GM18870 (cell line): ENCODE data around the gene DNAAF5.

Experiments used
- ATAC-seq: cut with Tn5 transposase; IDR thresholded peaks from one replicate; pipeline ENCODE4 v1.9.1; 2021; ENCODE audit warnings: moderate library complexity; ENCODE audit not compliant: unreplicated experiment

DNAAF5 gene

DNA sequence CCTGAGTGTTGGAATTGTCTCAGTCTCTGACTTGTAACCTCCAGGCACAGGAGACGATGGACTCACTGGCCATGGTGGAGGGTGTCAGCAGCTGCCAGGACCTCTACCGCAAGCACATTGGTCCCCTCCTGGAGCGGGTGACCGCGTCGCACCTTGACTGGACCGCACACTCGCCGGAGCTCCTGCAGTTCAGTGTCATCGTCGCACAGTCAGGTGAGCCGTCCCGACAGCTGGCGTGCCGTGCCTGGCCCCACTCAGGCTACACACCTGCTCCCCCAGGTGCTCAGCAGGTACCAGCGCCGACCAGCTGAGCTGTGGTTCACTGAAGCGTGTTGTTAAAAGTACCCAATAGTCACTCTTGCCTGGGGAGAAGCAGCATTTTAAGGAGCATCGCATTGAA, 37.3 kb downstream of the DNAAF5 start:
- no peak for ATAC-seq

DNA sequence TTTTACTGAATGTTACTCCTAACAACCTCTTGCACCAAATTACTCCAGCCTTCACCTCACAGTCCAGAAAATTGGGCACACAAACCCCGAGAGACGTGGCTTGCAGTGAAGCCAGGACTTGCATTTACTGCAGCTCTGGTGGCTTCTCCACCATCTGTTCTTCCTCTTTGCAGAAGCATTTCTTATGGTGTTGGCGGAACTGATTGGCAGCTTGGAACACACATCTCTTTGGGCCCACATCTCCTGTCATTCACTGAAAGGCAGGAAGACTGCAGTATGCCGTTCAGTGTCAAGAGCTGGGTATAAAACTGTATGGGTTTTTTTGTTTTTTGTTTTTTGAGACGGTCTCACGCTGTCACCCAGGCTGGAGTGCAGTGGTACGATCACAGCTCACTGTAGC, 38.9 kb downstream of the DNAAF5 start:
- no peak for ATAC-seq

DNA sequence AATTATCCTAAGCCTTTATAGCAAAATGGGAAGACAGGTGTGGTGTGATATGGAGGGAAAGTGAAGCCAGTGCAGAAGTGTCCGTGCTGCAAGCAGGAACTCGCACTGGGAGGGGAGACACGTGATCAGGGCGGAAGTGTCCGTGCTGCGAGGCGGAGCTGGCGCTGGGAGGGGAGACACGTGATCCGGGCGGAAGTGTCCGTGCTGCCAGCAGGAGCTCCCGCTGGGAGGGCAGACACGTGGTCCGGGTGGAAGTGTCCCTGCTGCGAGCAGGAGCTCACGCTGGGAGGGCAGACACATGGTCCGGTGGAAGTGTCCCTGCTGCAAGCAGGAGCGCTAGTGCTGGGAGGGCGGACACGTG, 41.1 kb downstream of the DNAAF5 start:
- no peak for ATAC-seq

DNA sequence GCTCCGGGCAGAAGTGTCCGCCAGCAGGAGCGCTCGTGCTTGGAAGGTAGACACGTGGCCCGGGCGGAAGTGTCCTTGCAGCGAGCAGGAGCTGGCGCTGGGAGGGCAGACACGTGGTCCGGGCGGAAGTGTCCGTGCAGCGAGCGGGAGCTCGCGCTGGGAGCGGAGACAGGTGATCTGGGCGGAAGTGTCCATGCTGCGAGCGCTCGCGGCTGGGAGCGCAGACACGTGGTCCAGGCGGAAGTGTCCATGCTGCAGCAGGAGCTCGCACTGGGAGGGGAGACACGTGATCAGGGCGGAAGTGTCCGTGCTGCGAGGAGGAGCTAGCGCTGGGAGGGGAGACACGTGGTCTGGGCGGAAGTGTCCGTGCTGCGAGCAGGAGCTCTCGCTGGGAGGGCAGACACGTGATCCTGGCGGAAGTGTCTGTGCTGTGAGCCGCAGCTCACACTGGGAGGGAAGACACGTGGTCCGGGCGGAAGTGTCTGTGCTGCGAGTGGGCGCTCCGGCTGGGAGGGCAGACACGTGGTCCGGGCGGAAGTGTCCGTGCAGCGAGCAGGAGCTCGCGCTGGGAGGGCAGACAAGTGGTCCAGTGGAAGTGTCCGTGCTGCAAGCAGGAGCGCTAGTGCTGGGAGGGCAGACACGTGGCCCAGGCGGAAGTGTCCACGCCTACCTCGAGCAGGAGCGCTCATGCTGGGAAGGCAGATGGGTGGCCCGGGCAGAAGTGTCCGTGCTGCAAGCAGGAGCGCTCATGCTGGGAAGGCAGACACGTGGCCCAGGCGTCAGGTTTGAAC, 41.6 kb downstream of the DNAAF5 start:
- no peak for ATAC-seq

DNA sequence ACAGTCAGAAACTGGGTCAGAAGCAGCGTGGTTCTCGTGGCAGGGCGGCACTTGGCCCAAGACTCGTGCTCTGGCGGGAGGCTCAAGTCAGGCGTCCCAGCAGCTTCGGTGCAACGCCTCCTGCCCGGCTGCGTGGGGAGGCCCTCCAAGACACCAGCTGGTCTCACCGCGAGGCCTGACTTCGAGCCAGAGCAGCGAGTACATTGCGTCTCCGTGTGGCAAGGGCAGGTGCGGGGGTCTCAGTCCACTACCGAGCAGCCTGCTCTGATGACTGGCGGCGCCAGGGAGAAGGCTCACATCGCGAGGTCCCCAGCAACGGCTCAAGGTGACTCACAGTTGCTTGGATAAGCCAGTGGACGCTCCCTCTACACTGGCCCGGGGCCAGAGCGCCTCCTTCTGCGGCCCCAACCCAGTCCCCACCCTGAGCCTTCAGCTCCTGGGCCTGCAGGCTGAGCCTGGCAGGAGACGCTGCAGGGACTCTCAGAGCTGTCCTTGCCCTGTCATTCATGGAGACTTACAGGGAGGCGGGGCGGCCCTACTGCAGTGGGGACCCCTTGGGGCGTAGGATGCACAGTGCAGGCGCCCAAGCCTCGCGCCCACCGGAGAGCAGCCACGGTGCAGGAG, 42.5 kb downstream of the DNAAF5 start:
- no peak for ATAC-seq

DNA sequence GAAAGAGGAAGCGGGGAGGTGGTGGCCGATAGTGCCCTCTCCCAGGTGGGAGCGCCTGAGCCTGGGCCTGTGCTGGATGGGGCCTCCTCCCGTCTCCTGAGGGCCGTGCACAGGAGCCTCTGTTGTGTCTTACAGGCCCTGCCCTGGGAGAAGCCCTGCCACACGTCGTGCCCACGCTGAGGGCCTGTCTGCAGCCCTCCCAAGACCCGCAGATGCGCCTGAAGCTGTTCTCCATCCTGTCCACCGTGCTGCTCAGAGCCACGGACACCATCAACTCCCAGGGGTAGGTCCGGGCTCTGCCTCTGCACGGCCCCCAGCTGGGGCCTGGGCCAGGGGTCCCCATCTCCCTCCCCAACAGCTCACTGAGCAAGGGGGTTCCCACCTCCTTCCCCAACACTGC, 43.8 kb downstream of the DNAAF5 start:
- no peak for ATAC-seq

DNA sequence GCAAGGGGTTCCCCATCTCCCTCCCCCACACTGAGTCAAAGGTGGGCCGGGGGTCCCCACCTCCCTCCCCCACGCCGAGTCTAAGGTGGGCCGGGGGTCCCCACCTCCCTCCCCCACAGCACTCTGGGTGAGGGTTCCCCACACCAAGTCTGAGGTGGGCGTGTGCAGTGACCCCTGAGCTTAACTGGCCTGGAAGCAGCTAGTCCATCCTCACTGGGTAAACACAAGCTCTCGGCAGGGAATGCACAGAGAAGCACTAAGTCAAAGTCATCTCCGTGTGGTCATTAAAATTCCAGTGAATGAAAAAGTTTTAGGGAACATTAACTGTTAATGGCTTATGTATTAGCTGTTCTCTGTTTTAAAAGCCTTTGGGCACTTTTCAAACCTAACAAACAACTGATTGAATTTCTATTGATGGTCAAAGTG, 44.3 kb downstream of the DNAAF5 start:
- no peak for ATAC-seq

DNA sequence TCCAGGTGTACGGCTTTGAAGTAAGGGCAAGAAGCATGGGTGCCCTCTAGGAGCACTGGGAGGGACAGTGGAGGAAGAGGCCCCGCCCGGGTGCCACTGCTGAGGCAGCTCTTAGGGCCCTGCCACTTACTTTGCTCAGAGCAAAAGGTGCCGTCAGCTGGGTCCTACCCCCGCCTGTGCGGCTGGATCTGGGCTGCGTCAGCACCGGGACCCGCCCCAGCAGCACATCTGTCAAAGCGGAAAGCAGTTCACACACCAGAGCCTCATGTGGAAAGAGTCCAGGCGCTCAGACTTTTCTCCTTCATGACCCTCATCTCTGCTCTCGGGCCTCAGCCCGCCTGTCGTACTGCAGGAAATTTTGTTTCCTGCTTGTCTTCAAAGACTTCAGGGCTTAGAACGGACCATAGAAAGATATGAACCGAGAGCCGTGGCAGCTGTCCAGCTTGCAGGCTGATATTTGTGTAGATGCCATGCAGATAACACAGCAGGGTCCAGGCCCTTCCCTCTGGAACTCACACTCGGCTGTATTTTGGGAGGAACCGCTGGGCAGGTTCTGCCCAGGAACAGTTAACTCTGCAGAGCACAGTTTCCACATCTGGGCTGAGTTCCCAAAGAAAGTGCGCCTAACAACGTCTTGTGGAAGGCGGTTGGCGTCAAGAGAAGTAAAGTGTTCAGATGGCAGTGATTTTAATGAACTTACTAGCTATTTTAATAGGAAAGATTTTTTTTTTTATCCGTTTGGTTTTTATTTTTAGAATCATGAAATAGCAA, 44.9 kb downstream of the DNAAF5 start:
- ATAC-seq = no peak

DNA sequence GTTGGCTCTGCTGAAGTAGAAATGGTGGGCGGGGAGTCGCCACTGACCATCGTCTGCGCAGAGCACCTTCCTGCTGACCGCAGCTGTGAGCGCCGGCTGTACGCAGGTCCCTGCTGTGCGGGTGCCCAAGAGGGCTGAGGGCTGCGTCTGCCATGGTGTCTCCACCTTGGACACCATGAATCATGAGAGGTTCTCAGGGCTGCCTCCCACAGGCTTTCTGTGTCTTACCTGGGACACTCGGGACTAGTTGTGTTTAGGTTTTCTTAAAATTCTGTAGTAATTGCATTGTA, 45.5 kb downstream of the DNAAF5 start:
- ATAC-seq = no peak

DNA sequence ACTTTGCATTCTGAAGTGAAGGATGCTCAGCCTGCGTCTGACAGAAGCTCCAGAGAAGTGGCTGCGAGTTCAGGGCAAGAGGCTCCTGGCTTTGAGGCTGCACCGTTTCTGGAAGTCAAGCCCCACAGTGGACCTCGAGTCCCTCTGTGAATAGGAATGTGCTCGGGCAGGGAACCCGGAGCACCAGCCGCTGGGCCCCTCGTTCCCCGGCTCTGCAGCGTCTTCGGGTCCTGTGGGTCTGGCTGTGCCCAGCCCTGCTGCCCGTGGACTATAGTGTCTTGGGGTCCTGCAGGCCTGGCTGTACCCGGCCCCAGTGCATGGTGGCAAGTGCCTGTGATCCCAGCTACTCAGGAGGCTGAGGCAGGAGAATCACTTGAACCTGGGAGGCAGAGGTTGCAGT, 45.9 kb downstream of the DNAAF5 start:
- ATAC-seq = no peak

DNA sequence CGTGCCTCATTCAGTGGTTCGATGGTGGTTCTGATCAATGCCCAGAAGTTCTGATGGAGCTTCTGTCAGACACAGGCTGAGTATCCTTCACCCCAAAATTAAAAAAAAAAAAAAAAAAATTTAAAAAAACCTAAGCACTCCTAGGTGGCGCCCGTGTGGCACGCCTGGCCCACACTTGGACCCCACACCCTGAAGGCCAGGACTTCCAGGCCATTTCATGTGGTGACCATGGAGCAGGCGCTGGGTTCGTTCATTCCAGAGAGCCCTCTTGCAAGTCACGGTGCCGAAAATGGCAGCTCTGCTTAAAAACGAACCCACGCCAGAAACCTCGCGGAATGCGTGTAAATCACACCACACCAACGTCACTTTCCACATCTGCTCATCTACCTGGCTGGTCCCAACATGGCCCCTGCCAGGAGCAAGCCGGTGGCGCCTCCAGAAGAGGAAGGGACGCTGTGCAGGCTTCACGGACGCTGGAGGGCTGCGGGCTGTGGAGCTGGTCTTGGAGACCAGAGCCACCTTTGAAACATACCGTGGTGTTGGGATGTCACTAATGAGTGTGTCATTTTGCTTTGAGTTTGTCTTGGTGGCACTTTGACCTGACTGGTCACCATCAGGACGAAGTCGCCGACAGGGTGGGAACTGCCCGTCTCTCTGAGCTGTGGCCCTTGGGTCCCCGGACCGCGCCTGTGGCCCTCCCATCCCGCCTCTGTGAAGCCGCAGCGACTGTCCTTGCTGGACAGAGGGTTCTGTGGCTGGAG, 46.5 kb downstream of the DNAAF5 start:
- ATAC-seq = no peak

DNA sequence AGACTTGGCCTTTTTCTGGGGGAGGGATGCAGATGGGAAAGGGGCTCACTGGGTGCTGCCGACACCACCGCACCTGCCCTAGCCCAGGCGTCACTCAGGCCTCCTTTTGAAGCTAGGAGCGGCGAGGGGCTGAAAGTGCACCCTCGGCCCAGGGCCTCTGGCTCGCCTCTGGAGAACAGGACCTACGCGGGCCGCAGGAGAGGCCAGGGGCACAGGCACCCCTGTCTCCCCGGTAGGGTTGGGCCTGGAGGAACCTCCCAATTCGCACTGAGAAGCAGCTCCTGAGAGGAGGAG, 47.1 kb downstream of the DNAAF5 start:
- ATAC-seq = no peak

DNA sequence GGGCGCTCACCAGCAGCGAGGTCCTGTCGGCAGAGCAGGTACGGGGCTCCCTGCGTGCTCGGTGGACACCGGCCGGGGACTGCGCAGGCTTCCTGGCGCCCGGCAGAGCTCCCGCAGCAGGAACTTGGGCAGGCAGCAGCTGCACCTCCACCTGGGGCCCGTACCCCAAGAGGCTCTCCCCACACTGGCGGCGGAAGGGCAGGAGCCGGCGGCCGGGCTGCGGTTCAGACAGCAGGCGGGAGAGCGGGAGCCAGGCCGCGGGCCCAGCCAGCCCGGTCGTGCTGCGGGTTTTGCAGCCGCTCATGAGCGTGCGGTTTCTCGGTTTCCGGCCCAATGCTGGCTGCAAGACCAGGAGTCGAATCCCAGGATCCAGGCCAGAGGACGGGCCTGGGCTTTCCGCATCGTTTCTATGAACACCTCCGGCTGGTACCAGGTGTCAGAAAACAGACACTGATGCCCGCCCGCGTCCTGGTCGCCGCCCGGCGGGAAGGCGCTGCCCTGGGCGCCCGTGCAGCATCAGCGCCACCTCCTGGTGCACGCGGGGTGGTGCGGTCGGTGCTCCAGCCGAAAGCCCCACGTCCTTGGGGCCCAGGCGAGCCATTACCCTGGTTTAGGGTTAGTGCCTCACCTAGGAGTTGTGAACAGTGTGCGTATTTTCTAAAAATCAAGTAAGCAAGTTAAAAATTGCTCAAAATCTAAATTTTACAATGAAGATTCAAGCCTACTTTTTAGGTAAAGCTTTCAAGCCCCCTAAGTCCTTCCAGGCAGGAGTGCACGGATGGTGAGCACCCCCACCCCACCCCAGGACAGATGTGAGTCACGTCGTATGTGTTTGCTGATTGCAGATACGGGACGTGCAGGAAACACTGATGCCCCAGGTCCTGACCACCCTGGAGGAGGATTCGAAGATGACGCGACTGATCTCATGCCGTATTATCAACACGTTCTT, 47.9 kb downstream of the DNAAF5 start:
- no peak for ATAC-seq

DNA sequence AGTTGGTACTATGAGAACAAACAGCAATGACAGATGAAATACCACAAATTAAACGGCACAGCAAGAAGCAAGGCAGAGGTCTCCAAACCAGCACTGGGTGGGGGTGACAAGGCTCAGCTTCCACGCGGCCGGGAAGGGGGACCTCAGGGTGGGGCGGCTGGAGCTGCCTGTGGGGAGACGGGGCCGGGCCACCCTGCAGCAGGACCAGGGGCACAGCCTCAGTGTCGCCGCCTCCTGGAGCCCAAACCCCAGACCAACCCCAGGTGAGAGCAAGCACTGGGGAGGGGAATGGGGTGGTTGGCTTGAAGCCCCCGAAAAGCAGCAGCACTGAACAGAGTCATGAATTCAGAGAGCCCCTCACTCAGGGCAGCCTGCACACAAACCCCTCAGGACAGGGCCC, 49.9 kb downstream of the DNAAF5 start:
- no peak for ATAC-seq

DNA sequence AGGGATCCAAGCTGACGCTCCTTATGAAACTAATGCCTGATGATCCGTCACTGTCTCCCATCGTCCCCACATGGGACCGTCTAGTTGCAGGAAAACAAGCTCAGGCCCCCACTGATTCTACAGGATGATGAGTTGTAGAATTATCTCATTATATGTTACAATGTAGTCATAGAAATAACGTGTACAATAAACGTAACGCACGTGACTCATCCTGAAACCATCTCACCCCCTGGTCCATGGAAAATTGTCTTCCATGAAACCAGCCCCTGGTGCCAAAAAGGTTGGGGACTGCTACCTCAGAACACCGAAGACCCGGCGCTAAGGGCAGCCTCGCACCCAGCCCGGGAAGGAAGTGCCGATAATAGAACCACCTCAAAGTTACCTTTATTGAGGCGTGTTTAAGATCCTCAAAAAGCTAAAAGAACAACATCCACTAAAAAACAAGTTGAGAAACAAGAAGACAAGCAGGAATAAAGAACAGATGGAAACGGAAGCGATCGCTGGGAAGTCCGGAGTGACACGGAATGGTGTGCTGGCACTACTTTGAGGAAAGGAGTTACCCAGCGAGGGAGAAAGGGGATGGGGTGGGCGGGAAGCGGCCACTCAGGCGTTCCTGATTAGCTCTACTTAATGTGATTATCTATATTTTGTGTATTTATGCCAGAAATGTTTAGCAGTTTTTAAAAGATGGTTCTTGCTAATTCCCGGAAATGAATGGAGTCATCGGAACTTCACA, 50.7 kb downstream of the DNAAF5 start:
- no peak for ATAC-seq

DNA sequence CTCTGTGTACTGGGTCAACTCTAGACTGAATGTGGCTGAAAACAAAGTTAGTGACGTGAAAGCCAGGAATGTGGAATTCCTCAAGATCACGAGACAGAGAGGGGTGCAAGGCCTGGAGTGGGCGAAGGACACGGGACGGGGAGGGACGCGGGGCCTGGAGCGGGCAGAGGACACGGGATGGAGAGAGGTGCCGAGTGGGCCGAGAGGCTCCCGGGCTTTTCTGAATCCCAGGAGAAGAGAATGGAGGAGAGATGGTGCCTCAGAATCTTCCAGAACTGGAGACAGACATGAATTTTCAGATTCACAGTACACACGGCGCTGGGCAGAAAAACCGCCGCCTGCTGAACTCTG, 51.2 kb downstream of the DNAAF5 start:
- ATAC-seq = no peak

DNA sequence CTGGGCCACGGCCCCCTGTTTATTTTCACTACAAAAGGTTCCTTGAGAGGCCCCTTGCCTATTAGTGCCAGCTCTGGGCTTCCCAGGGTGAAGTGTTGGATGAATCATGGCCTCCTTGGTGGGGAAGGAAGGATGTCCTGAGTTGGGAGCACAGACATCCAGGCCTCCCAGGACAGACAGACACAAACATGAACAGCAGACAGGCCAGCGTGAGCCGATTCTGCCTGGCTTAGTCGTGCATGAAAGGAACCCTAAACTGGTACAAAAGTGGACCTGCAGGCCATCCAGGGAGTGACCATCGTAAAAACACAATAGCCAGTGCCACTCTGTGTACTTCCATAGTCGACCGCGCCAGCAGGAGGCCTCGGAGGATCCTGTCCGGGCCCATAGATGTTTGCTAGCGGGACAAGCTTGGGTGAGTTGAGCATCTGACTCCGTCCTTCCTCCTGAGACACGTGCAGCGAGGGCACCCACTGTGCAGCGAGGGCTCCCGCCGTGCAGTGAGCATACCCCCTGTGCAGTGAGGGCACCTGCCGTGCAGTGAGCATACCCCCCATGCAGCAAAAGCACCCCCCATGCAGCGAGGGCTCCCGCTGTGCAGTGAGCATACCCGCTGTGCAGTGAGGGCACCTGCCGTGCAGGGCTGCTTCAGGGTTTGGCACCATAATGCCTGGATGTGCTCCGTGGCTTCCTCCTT, 51.9 kb downstream of the DNAAF5 start:
- ATAC-seq = no peak

DNA sequence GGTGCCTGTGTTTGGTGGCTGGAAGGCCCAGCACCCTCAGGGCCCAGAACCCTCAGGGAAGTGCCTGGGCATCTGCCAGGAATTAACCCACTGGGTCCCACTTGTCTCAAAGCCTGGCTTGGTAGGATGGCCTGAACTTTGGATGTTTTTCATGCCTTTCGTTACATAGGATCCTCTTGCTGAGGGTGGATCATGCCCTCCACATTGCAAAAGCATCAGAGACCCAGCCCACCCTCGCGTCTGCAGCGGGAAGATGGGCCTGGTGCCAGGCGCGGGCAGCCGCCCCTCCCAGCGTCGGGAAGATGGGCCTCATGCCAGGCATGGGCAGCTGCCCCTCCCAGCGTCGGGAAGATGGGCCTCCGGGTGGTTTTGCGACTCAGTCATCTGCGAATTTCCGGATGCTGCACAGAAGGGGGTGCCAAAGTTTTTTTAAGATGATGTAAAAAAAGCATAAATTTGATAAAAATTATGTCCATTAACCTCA, 52.5 kb downstream of the DNAAF5 start:
- no peak for ATAC-seq

DNA sequence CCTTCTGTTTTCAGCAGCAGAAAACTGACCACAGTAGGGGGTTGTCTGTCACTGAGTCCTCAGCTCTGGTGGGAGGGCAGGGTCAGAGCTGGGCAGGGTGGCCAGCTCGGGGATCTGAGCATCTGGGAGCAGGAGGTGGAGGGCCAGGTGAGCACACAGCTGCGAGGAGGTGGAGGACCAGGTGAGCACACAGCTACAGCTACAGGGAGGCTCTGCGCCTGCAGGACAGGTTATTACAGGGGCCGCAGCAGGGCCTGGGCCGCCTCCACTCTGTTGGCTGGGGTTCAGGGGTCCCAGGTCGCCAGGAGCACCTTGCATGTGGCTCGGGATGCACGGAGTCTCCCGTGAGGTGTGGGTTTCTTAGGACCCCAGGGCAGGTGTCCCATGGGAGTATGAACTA, 53.0 kb downstream of the DNAAF5 start:
- no peak for ATAC-seq
